ENCODE results near the gene DEPDC7.

DNA sequence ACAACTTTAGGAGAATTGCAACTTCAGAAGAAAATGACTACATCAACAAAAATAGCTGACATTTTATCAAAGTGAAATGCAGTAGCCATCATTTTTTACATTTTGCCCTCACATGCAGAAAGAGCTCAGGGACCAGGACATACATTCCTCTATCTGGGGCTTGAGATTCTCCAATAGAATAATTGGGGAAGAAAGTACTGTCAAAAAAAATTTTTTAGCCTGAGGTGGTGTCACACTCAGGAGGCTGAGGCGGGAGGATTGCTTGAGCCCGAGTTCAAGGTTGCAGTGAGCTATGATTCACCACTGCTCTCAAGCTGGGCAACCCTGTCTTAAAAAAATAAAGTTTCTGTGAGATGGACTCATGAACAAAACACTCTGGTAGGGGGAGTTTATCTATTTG, 32.2 kb upstream of the DEPDC7 start:
- TF ChIP-seq, protein P1, sequence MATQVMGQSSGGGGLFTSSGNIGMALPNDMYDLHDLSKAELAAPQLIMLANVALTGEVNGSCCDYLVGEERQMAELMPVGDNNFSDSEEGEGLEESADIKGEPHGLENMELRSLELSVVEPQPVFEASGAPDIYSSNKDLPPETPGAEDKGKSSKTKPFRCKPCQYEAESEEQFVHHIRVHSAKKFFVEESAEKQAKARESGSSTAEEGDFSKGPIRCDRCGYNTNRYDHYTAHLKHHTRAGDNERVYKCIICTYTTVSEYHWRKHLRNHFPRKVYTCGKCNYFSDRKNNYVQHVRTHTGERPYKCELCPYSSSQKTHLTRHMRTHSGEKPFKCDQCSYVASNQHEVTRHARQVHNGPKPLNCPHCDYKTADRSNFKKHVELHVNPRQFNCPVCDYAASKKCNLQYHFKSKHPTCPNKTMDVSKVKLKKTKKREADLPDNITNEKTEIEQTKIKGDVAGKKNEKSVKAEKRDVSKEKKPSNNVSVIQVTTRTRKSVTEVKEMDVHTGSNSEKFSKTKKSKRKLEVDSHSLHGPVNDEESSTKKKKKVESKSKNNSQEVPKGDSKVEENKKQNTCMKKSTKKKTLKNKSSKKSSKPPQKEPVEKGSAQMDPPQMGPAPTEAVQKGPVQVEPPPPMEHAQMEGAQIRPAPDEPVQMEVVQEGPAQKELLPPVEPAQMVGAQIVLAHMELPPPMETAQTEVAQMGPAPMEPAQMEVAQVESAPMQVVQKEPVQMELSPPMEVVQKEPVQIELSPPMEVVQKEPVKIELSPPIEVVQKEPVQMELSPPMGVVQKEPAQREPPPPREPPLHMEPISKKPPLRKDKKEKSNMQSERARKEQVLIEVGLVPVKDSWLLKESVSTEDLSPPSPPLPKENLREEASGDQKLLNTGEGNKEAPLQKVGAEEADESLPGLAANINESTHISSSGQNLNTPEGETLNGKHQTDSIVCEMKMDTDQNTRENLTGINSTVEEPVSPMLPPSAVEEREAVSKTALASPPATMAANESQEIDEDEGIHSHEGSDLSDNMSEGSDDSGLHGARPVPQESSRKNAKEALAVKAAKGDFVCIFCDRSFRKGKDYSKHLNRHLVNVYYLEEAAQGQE (IDR thresholded peaks at IDR 0.05; ENCODE audit: insufficient replicate concordance, low read depth): no peak
- TF ChIP-seq, protein P2, sequence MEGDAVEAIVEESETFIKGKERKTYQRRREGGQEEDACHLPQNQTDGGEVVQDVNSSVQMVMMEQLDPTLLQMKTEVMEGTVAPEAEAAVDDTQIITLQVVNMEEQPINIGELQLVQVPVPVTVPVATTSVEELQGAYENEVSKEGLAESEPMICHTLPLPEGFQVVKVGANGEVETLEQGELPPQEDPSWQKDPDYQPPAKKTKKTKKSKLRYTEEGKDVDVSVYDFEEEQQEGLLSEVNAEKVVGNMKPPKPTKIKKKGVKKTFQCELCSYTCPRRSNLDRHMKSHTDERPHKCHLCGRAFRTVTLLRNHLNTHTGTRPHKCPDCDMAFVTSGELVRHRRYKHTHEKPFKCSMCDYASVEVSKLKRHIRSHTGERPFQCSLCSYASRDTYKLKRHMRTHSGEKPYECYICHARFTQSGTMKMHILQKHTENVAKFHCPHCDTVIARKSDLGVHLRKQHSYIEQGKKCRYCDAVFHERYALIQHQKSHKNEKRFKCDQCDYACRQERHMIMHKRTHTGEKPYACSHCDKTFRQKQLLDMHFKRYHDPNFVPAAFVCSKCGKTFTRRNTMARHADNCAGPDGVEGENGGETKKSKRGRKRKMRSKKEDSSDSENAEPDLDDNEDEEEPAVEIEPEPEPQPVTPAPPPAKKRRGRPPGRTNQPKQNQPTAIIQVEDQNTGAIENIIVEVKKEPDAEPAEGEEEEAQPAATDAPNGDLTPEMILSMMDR (IDR thresholded peaks at IDR 0.05; ENCODE audit: insufficient read depth, low read length): no peak
- TF ChIP-seq POLR2AphosphoS5 (IDR thresholded peaks at IDR 0.05; ENCODE audit: low read depth) (0 out of 2 replicates have a peak, but pooled peaks have one; percentile 10), SPI1 (IDR thresholded peaks at IDR 0.05; ENCODE audit: borderline replicate concordance, low read depth) (no peak), GABPA (IDR thresholded peaks at IDR 0.05; ENCODE audit: low read depth) (no peak)
